Omental fat pad (tissue), 4 donors: ENCODE results near the gene ATOH7. TPM values are rescaled to one million over a fixed set of nuclear protein-coding genes. Genes with fewer than 3 reads are reported as not detected.
"Not testable (repeated sequence)": the region's sequence is repeated elsewhere in the genome, so short reads cannot be mapped to it uniquely, and the experiment has no call there.

Experiments used
- ATAC-seq: fragments of 150-250 bp; one replicate; pipeline ENCODE4 v1.9.1; 2016; ENCODE audit warnings: mild to moderate bottlenecking, moderate library complexity; ENCODE audit not compliant: low FRiP score
- DNase-seq: peaks from one replicate; pipeline ENCODE4 v3.0.0-alpha.2; 2019; ENCODE audit warnings: low spot score
- CTCF ChIP-seq, 3 donors: fragments of 450-650 bp; IDR thresholded peaks; one replicate each; pipeline ENCODE4 v1.5.1; 2016 to 2017; ENCODE audit warnings: antibody characterized with exemption in 3 of 3, mild to moderate bottlenecking in 3 of 3, moderate library complexity in 2 of 3
- total RNA-seq, 4 donors: library from RNA; depleted of rRNA; stranded (reverse); fragments of >200 nt; gene quantifications; one replicate each; pipeline ENCODE4 v1.1.0, GENCODE V29; 2016

The ATOH7 gene
- total RNA-seq, 4 donors from 2014 or later: not detected

DNA sequence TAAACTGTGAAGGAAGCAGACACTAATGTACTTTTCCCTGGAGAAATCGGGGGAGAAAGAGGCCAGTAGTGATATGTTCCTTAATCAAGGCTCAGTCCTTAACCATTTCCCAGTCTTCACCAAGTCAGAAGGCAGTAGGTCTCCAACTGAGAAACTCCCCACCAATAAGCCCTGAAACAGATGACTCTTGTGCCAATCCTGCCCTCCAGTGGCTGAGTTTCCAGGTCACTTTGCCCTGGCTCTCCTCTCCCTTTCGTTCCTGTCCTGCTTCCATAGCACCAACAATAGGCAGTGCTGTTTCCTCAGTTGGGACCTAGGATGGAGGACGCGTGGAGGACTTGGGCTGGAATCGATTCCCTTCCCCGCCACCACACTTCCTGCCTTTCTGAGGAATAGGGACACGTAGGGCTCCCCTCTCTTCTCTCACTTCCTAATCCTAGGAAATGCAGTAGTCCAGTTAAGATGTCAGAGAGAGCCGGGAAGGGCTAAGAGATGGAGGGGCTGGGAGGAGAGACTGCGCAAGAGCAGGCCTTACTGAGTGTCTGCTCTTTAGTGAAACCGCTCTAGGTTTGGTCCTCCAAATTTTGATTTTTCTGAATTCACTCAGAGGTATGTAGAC is 23.4 kb downstream of the ATOH7 start:
- ATAC-seq (no peak), DNase-seq (no peak)
- TF ChIP-seq CTCF (IDR thresholded peaks at IDR 0.05): no peak

DNA sequence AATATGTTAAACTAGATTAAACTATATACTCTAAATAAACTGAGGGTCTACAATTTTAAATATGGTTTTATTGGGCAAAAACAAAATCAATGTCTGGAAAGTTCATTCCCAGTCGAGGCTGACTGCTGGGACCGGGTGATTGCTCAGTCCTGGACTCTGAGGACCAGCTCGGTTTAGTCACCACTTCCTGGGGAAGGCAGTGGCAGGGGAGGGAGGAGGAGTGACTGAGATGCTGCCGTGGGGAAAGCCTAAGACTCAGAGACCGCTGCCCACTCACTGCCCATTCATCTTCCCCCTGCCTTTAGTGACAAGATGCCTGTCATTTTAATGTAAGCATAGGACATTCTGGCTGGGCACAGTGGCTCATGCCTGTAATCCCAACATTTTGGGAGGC is 29.0 kb downstream of the ATOH7 start:
- ATAC-seq: no peak
- no peak for TF ChIP-seq CTCF (IDR thresholded peaks at IDR 0.05)
- DNase-seq: no peak

- TF ChIP-seq CTCF (IDR thresholded peaks at IDR 0.05): no peak
- DNase-seq (no peak), ATAC-seq (no peak)
These were observed 35.2 kb downstream of the ATOH7 start for GRCh38 chr10:68196701-68197100.

DNA sequence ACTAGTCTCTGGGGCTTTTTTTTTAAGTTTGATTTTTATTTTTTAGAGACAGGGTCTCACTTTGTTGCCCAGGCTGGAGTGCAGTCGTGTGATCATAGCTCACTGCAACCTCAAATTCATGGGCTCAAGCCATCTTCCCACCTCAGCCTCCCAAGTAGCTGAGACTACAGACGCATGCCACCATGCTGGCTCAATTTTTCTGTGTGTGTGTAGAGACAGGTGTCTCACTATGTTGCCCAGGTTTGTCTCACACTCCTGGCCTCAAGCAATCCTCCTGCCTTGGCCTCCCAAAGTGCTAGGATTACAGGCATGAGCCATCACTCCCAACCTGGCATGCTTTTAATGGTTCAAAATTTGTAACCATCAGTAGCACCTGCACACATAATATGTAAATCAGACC is 36.1 kb downstream of the ATOH7 start:
- not testable (repeated sequence) for ATAC-seq, DNase-seq

DNA sequence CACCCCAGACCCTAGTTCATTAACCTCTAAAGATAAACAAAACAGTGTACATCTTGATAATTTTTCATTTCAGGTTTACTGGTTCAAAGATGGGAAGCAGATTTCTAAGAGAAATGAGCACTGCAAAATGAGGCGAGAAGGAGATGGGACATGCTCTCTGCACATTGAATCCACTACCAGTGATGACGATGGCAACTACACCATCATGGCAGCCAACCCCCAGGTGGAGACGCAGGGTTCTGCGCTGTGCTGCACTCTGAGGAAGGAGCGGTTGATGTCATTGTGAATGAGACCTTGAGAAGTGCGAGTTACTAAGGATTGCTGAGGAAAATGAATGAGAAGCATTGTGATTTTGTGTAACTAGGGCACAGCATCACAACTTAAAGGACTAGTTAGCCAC is 37.6 kb downstream of the ATOH7 start:
- ATAC-seq (no peak), DNase-seq (no peak)
- no peak for TF ChIP-seq CTCF (IDR thresholded peaks at IDR 0.05)

- TF ChIP-seq CTCF (IDR thresholded peaks at IDR 0.05): no peak
- ATAC-seq (no peak), DNase-seq (no peak)
These were observed 39.8 kb downstream of the ATOH7 start for GRCh38 chr10:68192113-68192512.

GRCh38 chr10:68188835-68189234 is 43.1 kb downstream of the ATOH7 start:
- DNase-seq: no peak
- no peak for ATAC-seq

More at GRCh38 chr10:68188835-68189234, 43.1 kb downstream of the ATOH7 start:
- TF ChIP-seq CTCF (IDR thresholded peaks at IDR 0.05): no peak
